ENCODE measurements around the gene EMC9.

The EMC9 gene

DNA sequence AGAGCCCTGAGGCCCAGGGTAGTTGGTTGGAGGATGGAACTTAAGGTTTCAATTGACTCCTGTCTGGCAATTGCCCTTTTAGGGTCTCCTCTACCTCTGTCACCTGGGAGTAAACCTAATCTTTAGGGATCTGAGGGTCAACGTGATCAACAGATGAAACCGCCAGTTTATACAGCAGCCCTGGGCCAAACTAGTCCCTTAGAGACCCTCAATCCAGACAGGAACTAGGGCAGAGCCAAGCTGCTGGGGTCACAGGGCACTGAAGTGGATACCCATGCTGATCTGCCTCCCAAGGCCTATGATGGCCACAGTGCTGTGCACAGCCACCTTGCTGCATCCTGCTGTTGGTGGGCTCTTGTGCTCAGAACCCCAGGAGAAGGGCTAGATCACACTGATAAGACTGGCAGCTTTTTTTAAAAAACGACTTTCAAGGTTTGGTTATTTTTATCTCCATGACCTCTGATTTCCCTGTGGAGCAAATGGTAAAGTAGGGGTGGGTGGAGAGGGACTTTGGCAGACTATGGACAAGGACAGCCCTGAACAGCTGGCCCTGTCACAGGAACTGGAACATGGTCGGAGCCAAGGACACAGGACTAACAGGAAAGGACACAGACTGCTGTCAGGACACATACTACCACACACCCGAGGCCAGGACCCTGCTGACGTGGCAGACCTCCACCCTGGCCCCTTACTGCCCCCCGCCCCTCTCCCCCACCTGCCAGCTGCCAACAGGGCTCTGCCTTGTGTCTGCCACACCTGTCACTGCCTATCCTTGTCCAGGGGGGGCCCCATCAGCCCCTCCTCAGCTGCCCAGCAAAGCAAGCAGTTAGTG lies 10.5 kb downstream of the EMC9 start:
- peak; percentile 46 to 73 for DNase-seq

DNA sequence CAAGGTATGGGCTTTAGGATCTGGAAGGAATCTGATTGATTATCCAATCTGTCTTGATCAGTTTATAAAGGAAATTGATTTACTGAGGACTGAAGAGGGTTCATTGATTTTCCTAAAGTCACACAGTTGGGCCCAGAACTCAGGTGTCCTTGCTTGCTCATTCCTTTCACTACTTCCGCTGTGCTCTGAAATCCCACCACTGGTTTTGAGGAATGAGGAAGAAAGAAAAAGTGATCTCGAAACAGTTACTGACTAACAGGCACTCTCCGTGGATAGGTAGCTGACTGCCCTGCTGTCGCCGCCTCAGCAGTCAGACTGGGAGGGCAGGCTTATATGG lies 11.0 kb downstream of the EMC9 start, which contains the start of gene FITM1:
FITM1 (plus strand) TSS at position 280 of the 337 bp plus-strand sequence. CDS start 905 bp downstream, outside the sequence.
- DNase-seq: no peak

DNA sequence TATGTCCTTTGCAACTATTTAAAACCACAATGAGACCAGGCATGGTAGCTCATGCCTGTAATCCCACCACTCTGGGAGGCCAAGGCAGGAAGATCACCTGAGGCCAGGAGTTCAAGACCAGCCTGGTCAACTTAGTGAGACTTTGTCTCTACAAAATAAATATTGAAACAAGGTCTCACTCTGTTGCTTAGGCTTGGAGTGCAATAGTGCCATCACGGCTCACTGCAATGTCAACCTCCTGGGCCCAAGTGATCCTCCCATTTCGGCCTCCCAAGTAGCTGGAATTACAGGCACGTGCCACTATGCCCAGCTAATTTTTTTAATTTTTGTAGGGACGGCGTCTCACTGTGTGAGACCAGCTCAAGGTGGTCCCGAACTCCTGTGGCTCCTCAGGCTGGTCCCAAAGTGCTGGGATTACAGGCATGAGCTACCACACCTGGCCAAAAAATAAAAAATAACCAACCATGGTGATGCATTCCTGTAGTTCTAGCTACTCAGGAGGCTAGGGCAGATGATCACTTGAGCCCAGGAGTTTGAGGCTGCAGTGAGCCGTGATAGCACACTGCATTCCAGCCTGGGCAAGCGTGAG lies 11.9 kb downstream of the EMC9 start:
- DNase-seq: no peak

DNA sequence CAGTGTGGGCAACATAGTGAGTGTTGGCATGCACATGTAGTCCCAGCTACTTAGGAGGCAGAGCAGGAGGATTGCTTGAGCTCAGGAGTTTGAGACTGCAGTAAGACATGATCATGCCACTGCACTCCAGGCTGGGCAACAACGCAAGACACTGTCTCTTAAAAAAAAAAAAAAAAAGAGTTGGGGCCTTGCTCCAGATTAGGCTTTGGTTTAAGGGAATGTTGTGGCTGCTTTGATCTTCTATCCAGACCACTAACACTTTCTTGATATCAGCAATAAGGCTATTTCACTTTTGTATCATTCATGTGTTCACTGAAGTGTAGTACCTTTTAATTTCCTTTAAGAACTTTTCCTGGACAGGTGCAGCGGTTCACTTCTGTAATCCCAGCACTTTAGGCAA lies 13.7 kb downstream of the EMC9 start:
- no peak for DNase-seq

DNA sequence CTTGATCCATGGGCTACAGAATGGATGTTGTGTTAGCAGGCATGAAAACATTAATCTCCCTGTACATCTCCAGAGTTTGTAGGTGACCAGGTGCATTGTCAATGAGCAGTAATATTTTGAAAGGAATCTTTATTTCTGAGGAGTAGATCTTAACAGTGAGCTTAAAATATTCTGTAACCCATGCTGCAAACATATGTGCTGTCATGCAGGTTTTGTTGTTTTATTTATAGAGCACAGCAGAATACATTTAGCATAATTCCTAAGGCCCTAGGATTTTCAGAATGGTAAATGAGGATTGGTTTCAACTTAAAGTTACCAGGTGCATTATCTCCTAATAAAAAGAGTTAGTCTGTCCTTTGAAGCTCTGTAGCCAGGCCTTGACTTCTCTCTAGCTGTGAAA lies 14.5 kb downstream of the EMC9 start:
- DNase-seq: no peak

DNA sequence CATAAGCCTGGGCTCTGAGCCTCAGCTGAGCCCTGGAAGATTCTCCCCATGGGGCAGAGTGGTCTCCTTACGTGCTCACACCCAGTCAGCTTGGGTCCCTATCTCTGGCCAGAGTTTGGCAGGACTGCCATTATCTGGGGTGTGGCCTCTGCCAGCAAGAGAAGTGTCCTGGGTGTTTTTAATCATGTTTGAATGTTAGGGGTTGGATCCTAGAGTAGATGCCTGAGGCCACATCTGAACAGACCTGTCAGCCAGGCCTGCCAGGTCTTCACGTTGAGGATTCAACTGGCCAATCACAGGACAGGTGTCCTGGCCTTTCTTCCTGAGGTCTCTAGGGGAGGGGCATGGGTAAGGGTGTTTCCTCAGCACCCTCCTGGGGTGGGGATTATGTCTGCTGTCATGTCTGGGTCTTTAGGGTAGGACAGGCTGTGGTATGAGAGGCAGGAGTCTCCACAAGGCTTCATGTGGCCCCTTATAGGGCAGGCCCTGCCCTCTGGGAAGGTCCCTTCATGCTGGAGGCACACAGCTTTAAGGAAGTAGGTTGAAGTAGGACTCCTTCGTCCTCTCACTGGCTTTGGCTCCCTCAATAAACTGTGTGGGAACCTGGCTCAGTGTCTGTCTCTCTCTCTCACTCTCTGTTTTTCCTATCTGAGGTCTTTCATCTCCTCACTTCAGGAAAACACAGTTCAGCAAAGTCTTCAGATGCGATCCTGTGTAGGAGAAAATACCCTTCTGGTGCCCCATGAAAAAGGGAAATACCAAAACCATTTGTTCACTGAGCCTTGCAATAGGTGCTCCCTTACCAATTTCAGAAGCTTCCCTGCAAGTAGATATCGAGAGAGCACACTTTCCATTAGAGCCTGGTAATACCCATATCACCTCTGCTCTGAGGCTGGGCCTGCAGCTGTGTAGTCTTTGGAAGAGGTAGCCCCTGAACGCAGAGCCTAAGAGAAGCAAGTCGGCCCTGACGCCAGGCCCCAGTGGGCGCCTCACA lies 17.7 kb downstream of the EMC9 start:
- no peak for DNase-seq

DNA sequence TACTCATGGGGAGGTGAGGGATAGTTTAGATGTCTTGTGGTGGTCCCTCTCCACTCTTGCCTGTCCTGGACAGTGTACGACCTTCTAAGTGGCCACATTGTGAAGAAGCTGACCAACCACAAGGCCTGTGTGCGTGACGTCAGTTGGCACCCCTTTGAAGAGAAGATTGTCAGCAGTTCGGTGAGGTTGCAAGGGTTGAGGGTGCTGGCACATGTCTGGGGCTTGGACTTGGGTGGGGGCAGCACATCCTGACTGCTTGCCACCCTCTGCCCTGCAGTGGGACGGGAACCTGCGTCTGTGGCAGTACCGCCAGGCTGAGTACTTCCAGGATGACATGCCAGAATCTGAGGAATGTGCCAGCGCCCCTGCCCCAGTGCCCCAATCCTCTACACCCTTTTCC lies 18.5 kb downstream of the EMC9 start:
- no peak for DNase-seq

DNA sequence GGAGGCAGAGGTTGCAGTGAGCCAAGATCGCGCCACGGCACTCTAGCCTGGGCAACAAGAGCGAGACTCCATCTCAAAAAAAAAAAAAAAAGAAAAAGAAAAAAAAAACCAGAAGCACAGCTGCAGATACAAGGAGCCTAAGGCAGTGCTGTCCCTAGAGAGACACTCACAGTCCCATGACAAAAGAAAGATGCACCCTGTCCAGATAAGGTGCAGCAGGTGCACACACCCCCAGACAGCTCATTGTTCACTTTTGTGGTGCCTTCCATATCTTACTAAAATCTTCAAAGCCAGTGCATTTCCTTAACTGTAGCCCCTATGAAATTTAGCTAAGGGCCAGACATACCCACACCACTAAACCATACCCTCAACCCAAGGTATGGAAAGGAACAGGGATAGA lies 19.0 kb downstream of the EMC9 start:
- no peak for DNase-seq

DNA sequence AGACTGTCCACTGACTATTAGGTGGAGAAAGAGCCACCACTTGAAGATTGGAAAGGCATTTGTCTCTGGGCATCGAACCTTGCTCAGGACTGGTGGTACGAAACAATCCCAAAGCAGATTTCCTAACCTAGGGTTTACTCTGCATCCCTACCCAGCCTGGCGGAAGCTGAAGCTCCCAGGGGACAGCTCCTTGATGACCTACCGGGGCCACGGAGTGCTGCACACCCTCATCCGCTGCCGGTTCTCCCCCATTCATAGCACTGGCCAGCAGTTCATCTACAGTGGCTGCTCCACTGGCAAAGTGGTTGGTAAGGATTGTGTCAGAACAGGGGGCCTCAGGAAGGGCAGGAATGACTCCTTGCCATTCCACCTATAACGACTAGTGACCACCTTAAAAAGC lies 20.2 kb downstream of the EMC9 start:
- DNase-seq: no peak

DNA sequence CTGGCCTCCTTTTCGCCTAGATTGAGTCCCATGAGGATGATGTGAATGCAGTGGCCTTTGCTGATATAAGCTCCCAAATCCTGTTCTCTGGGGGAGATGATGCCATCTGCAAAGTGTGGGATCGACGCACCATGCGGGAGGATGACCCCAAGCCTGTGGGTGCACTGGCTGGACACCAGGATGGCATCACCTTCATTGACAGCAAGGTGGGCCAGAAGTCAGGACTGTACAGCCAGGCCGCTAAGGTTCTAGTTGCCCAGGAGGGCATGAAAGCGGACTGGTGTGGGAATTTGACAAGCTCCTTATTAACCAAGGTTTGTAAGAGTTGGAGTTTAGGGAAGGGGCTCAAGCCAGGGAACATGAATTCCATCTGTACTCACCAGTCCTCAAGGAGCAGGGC lies 21.7 kb downstream of the EMC9 start:
- DNase-seq: no peak

DNA sequence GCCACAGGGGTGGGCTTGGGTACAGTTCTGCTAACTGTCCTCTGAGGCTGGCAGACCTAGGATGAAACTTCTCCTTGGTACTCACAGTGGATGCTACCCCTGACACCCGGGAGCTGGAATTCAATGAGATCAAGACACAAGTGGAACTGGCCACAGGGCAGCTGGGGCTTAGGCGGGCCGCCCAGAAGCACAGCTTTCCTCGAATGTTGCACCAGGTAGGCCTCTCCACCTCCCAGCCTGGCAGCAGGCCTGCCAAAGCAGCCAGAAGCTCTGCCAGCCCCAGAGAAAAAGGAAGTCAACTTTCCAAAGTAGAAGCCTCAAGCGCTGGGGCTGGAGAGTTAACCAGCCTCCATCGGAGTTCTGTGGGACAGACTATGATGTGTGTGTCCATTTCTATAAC lies 24.2 kb downstream of the EMC9 start:
- DNase-seq: no peak

DNA sequence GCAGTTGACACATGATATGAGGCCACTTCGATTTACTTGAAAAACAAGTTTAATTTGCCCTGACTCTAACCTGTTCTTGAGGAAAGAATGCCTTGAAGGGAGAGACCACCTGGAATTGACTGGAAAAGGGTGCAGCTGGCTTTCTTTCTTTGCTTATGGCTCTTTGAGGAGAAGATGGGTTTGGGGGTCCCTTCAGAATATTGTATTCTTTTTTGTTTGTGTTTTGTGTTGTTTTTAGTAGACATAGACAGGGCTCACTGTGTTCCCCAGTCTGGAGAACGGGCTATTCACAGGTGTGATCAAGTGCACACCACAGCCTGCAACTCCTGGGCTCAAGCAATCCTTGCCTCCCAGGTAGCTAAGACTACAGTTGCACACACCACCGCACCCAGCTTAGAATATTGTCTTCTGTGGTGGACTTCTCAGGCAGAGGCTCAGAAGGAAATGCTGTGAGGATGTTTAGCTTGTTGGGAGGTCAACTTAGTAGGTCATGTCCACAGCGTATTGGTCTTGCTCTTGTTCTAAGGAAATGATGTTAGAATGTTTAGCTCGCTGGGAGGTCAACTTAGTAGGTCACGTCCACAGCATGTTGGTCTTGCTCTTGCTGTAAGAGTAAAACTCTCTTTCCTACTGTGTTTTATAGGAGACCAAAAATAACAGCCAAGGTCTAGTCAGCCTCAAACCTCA lies 25.1 kb downstream of the EMC9 start:
- DNase-seq: no peak

DNA sequence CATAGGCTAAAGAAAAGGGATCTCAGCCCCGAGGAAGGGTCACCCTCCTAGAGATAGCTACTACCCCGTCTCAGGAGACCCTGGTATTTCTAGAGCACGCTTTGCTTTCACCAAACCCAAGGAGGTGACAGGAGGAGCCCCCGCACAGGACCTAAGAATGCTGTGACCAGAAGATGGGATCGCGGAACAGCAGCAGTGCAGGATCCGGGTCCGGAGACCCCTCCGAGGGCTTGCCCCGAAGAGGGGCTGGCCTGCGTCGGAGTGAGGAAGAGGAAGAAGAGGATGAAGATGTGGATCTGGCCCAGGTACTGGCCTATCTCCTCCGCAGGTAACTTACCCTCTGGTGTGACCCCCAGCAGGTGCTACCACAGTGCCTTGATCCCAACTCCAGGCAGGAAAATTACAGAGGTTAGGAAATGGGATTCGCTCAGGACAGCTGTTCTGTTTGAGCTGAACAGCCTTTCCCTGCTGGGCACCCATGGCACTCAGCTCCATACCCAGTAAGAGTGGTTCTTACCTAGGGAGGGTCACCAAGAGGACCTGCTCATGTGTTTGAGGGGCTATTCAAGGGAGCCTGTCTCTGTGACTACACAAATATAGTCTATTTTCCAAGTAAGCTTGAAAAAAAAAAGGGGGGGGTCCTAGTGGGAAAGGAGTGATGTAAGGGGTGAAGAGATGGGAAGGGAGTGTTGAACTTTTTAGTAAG lies 25.8 kb downstream of the EMC9 start:
- DNase-seq: no peak

DNA sequence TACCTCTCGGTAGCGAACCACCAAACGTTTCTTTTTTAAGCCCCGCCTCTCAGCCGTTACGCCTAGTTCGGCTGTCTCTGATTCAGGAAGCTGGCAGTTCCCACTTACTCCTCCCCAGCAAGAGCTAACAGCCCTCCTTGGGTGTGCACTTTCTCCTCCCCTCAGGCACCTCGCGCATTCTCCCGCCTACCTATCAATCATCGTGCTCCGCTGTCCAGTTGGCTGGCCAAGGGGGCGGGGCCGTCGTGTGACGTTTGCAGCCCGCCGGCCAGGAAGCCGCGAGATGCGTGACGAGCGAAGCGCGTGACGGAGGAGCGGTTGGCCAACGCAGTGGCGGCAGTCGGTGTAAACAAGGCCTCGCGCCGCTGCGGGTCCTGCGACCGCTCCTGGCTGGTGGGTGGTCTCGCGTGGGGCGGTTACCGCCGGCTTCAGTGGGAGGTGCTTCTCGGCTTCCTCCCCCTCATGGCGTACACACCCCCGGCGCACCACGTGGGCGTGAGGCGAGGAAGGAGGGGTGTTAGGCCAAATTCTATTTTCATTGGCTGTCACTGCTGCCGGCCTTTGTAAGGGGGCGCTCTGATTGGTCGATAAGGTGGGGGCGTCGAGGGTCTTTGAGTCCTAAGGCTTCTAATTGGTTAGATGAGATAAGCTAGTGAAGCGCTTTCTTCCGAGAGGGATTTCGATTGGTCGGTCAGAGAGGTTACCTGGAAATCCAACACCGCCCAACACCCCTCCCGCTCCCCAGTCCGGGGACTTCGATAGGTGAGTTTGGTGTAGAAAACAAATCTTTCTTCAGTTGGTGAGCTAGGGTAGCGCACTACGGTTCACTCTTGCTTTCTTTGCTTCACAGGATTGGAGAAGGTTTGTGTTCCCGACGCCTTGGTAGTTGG lies 26.6 kb downstream of the EMC9 start, which contains the start of the genes DCAF11 and NRL:
DCAF11 (plus strand) TSS at position 246 of the 890 bp plus-strand sequence. CDS start 818 bp downstream, outside the sequence.
NRL (minus strand) TSS at position 418 of the 890 bp plus-strand sequence. CDS start 32,101 bp downstream, outside the sequence.
- peak; percentile 100 for DNase-seq

DNA sequence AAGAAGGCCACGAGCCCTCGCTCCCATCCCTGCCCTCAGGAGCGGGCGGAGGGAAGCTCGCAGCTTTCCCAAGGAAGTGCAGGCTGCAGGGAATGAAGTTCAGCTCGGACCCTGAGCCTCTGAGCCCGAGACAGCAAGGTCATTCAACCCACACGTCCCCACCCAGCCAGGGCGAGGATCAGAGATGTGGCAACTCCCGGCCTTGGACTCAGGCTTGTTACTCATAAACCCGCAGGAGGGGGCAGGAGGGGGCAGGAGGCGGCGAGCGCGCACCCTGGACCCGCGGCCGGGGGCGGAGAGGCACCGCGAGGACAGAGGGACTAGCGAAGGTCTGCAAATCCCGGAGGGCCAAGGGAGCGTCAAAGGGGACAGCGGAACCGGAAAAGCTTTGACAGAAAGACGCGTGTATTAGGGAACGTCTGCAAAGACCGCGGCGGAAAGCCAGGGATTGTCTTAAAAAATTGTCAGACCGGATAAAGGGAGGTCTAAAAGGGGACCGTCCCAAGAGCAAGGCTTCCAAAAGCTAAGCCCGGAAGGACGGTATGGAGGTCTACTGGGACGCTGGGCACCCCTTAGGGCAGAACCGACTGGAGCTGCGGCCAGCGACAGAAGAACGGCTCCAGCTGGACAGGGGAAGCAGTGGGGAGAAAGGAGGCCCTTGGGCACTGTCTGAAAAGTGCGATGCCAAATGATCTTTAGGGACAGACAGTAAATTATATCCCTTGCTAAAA lies 27.4 kb downstream of the EMC9 start:
- peak; percentile 96 to 97 for DNase-seq

DNA sequence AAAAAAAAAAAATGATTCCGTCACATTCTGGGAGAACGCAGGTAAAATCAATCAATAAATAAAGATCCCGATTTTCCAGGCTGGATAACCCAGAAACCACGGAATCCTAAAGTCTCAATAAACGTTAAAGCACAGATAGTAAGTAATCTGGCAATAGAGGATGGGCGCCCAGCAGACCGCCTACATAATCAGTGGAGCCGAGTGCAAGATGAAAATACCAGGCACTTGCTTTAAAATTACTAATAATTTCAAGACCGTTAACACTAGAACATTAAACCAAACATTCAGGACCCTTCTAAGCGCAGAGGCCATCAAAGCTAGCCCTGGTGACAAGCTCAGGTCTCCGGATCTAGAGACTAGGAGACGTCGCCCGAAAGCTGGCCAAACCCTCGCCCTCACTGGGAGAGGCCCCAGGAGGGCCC lies 28.0 kb downstream of the EMC9 start:
- DNase-seq: no peak

DNA sequence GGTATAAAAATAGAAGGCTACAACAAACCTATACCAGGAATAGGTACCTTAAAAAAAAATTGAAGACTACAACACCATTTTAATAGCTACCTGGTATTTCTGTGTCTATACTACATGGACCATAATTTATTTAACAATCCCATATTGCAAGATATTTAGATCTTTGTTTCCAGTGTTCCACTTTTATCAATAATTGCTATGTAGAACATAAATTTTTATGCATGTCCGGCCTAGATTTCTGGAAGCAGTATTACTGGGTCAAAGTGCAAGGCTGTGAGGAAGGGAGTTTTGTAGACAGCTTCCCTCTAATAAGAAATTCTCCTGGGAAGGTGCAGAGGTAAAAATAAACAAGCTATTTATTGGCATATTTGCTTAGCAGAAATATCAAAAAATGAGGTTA lies 30.9 kb downstream of the EMC9 start:
- no peak for DNase-seq

DNA sequence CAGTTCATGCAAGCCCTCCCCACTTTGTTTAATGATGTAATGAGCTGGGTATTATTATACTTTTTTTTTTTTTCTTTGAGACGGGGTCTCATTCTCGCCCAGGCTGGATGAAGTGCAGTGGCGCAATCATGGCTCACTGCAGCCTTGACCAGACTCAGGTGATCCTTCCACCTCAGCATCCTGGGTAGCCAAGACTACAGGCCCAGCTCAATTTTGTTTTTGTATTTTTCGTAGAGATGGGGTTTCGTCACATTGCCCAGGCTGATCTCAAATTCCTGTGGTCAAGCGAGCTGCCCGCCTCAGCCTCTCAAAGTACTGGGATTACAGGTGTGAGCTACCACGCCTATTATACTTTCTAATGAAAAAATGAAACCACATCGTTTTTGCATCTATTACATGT lies 31.3 kb downstream of the EMC9 start:
- no peak for DNase-seq

DNA sequence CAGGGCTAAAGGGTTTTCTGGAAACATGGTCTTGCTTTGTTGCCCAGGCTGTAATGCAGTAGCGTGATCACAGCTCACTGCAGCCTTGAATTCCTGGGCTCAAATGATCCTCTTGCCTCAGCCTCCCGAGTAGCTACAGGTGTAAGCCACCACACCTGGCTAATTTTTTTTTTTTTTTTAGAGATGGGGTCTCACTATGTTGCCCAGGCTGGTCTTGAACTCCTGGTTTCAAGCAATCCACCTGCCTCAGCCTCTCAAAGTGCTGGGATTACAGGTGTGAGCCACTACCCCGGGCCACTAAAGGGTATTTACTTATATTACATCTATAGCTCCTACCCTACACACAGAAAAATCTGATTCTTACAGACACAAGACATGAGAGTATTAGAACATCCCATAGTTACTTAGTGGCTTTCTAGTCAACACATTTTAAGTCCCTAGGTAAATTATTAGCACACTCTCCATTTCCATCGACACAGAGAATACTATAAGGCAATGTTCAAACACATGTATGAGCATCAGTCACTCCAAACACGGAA lies 33.0 kb downstream of the EMC9 start:
- no peak for DNase-seq

Measured in SHP77 (cell line).